GM23248 (cell line): Measurements from ENCODE around the gene IRF8.

Experiments
- EZH2 ChIP-seq: fragments of 200-600 bp; sonication (generic); IDR thresholded peaks from 2 replicates; pipeline ENCODE4 v1.6.1; 2018; ENCODE audit warnings: antibody characterized with exemption, mild to moderate bottlenecking; ENCODE audit not compliant: insufficient read depth, poor library complexity, severe bottlenecking
- EZH2phosphoT487 ChIP-seq: fragments of 200-600 bp; sonication (generic); IDR thresholded peaks from 2 replicates; pipeline ENCODE4 v1.6.1; 2018; ENCODE audit warnings: antibody characterized with exemption, moderate library complexity, mild to moderate bottlenecking, low read depth; ENCODE audit not compliant: insufficient read depth

- no peak for TF ChIP-seq EZH2
- TF ChIP-seq EZH2phosphoT487 = no peak
Observed at GRCh38 chr16:85934210-85934609, 35.2 kb downstream of the IRF8 start.
